ENCODE results near the gene C1QTNF8.

The C1QTNF8 gene

GRCh38 chr16:1045310-1045992 lies 50.6 kb downstream of the C1QTNF8 start:
- no peak for DNase-seq (ENCODE audit: low read depth, low spot score)

DNA sequence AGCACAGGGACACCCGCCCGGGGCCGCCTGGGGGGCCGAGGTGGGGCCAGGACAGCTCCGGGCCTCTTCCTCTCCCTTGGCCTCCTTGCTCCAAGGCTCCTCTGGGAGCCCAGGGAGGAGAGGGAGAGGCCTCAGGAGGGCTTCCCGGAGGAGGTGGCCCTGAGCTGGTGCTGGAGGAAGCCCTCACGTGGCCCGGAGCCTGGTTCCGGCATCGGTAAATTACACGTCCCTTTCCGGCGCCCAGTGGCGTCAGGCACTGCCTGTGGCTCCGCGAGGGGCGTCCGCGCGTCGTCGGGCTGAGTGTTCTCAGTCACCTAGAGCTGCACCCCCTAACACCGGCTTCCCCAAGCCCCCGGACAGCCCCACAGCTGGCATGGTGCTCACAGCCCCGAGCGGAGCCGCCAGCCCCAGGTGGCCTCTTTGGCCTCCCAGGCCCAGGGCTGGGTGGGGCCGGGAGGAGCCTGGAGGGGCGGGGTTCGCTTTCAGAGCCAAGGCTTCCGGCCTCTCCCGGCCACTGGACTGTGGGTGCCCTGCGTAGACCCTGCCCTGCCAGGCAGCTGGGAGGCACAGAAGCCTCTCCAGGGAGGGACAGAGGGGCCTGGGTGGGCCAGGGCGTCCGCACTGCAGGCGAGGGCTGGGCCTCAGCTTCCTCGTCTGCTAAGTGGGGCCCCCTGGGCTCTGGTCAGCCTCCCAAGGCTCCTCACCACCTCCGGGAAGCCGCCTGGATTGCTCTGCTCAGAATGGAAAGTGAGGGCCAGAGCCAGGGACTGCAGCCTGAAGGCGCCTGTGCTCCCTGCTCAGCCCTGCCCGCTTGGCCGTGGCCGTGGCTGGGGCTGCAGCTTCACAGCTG lies 51.4 kb downstream of the C1QTNF8 start:
- no peak for DNase-seq (ENCODE audit: low read depth, low spot score)

DNA sequence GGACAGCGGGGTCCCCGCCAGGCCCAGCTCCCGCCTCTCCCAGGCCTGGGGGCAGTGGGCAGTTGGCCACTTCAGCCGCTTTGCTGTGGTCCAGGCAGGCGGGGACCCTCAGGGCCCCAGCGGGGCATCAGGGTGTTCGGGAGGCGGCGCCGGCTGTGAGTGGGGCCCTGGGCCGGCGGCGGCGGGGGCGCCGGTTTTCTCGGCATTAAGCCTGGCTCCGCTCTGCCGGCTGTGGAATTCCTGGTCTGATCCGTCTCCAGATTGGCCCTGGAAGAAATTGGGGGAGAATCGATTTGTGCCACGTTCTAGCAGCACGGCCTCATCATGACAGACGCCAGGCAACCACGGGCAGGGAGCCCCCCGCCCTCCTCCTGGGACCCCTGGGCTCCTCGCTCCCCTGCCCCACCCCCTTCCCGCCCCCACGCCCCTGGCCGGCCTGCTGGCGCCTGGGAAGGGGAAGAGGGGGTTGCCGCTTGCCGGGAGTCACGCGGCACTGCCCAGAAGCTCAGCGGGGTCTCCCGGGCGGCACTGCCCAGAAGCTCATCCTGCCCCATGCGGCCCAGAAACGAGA lies 52.1 kb downstream of the C1QTNF8 start:
- no peak for DNase-seq (ENCODE audit: low read depth, low spot score)

GRCh38 chr16:1042866-1043265 lies 53.2 kb downstream of the C1QTNF8 start:
- no peak for DNase-seq (ENCODE audit: low read depth, low spot score)

GRCh38 chr16:1042049-1042744 lies 53.8 kb downstream of the C1QTNF8 start:
- DNase-seq (ENCODE audit: low read depth, low spot score): no peak

GRCh38 chr16:1040346-1040745 lies 55.7 kb downstream of the C1QTNF8 start:
- no peak for DNase-seq (ENCODE audit: low read depth, low spot score)

DNA sequence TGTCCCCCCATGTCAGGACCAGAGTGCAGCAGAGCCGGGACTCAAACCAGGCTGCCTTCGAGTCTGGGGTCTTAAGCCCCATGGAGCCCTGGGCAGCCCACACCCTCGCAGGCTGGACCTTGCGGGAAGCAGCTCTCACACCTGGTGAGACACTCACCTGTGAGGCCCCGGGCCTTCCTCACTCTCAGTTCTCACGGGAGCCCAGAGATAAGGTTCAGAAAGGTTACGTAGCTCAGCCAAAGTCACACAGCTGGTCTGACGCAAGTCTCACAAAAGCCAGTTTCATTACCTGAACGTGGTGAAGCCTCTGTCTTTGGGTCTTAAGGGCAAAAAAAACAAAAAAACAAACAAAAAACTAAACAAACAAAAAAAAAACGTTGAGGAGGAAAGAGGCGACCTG lies 56.3 kb downstream of the C1QTNF8 start:
- no peak for DNase-seq (ENCODE audit: low read depth, low spot score)

GRCh38 chr16:1038932-1039331 lies 57.1 kb downstream of the C1QTNF8 start:
- no peak for DNase-seq (ENCODE audit: low read depth, low spot score)

All from brain pericyte (primary cell).